CD4-positive, alpha-beta T cell treated with Interleukin-6 for 4 hours (primary cell): Measurements from ENCODE around the gene PSPN.
"Not testable (repeated sequence)": the region's sequence is repeated elsewhere in the genome, so short reads cannot be mapped to it uniquely, and the experiment has no call there.

Source experiments
- DNase-seq: peaks from one replicate; pipeline ENCODE4 v3.0.0-alpha.2; 2020; ENCODE audit warnings: mixed read lengths

PSPN gene

DNA sequence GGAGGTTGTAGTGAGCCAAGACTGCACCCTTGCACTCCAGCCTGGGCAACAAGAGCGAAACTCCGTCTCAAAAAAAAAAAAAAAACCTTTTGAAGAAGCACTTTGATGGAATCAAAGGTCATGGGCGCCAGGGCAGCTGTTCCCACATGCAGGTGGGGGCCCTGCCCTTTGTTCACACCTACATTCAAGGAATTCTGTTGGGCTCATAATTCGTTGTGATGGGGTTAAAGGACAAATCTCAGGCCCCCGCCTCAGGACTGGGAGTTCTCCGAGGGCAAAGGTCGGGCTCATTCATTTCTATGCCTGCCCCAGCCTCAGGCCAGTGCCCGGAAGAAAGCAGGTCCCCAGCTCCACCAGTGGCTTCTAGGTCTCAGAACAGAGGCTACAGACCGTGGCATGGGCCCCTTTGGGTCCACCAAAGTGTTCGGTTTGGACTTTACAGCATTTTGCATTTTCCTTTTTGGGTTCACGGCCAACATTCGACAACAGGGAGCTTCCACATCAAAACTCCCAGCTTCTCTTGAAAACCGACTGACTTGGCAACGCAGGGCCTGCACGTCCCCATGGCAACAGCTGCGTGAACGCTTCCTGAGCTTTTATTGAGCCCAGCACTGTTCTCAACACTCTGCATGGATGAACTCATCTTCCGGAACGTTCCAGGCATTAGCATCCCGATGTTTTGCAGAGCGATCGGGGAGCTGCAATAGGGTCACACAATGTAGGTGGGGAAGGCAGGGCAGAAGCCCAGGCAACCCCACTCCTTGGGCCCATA, 27.3 kb upstream of the PSPN start:
- DNase-seq = no peak

DNA sequence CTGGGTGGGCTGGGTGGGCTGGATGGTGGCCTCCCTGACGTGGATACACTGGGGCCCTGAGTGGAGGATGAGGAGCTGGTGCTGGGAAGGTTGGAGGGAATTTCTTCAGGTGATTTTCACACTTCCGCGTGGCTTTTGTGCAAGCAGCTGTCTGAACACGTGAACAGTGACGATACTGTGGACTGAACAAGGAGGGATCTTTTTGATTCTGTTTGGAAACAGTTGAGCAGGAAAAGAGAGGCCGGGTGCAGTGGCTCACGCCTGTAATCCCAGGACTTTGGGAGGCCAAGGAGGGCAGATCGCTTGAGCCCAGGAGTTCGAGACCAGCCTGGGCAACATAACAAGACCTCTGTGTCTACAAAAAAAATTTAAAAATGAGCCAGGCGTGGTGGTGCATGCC, 26.3 kb upstream of the PSPN start:
- no peak for DNase-seq

DNA sequence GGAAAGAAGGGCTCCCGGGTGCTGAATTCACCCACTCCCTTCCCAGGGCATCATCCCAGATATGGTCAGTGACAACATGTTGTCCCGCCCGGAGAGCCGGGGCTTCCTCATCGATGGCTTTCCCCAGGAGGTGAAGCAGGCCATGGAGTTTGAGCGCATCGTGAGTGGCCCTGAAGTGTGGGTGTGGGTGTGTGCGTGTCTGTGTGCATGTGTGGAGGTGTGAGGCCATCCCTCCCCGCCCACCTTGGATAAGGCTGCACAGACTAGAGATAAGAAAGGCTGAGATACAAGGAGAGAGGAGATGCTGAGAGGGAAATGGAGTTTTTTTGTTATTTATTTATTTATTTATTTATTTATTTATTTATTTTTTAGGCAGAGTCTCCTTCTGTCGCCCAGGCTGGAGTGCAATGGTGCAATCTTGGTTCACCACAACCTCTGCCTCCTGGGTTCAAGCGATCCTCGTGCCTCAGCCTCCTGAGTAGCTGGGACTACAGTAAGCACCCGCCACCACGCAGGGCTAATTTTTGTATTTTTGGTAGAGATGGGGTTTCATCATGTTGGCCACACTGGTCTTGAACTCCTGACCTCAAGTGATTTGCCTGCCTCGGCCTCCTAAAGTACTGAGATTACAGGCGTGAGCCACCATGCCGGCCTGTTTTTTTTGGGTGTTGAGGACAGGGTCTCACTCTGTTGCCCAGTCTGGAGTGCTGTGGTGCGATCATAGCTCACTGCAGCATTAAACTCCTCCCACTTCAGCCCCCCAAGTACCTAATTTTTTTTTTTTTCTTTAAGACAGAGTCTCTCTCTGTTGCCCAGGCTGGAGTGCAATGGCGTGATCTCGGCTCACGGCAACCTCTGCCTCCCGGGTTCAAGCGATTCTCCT, 24.6 kb upstream of the PSPN start:
- DNase-seq = not testable (repeated sequence)

DNA sequence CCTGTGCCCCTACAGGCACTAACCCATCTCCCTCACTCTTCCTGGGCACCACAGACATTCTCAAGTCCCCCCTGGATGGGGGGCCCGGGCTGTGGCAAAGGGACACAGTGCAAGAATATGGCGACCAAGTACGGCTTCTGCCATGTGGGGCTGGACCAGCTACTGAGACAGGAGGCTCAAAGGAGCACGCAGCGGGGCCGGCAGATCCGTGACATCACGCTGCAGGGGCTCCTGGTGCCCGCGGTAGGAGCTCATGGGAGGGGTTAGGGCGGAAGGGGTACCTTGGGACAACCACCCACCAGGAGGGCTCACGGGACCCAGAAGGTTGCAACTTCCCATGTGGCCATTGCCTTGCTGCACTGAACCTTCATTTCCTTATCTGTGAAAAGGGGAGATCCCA, 20.6 kb upstream of the PSPN start:
- no peak for DNase-seq

DNA sequence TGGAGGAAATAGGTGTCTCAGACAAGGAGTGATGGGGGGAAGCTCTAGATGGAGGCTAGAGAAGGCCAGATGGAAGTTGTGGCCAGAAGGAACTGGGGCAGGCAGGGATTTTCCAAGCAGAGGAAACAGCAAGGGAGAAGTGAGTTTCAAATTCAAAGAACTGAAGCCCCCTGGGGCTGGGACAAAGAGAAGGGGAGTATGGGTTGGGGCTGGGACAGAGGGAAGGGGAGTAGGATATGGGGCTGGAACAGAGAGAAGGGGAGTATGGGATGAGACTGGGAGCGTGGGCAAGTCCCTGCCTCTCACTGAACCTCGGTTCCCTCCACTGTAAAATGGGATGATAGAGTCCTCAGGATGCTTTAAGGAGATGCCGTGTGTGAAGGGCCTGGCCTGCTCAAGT, 19.1 kb upstream of the PSPN start:
- no peak for DNase-seq

DNA sequence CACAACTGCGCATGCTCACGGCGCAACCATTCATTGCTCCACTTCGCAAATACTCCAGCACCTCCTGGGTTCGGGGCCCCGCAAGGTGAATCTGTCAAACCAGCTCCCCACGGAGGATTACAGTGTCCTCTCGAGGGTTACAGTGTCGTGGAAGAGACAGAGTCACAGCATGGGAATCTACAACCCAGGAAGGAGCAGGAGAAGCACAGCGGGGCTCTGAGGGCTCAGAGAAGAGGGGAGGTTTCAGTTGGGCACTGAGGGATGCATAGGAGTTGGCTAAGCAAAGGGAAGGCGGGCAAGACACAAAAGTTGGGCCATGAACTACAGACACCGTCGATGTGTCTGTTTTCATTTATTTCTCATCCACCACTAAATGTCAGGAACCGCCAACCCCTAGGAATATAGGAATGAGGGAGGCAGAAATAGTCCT, 18.3 kb upstream of the PSPN start:
- DNase-seq = peak; percentile 84

DNA sequence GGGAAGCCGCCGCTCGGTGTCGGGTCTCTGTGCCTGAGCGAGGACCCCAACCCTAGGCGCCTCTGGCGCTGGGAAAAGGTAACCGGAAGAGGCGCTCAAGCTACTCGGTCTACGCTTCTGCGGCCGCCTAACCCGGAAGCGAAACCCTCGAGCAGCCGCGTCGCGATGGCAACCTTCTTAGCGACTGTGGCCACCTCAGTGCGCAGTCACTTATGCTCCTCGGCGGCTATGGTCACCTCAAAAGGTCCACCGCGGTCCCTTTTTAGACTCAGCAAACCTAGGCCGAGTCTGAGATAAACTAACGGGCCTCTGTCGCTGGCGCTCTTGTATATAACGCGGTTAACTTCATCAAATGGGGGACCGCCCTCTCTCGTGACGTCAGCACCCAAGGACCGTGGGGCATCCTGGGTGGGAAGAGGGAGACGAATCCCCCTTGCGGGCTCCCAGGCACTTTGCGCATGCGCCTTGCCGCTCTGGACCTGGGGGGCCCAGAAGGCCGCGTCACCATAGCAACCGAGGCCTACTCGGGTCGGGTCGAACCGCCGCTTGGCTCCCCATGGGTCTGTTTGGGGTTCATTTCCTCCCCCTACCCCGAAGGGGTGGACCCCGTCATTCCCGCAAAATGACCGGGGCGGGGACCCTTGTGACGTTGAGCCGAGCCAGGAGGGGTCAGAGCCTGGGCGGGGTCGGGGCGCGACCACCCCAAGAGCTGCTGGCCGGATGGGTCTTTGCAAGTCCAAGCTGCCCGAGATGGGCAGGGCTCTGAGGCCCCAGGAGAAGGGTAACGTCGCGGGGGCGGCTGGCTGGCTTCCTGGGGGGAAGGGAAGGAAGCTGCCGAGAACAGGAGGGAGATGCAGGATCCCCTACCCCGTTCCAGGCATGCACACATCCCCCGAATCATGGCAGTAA, 17.6 kb upstream of the PSPN start, which contains the start of gene GTF2F1:
TSS of gene GTF2F1 (minus strand) at position 91 of the 909 bp plus-strand sequence. CDS start 169 bp downstream, outside the sequence.
- DNase-seq = peak; percentile 95

DNA sequence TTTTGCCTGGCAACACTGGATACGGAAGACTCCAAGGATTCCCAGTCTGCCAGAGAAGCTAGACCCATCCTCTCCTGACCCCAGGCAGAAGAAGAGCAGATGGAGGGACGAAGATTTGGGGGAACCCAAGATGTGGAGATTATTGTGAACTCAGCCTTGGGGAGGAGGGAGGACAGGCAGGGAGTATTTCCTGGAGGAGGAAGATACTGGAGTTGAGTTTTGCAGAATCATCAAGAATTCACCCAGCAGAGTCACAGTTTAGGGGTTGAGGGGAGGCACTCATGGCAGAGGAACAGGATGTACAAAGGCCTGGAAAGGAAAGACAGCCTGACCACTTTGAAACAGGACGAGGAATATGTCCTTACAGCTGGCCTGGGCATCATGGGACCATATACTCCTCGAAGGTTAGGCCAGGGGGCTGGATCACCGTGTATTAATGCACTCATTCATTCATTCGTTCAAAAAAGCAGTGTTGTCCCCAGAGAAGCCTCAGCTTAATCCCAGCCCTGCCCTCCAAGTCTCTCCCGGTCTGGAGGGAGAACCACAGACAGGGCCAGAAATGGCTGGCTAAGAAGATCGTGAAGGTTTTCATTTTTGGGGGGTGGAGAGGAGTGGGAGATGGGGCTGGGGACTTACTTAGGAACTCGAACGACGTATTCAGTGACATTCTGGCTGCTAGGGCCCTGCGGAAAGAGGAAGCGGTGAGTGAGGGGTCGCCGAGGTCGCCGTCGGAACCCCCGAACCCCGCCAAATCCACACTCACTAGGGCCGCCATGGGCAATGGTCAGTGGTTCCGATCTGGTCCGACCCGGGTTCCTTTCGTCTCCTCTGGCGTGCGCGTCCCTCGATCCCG, 16.7 kb upstream of the PSPN start:
- DNase-seq = no peak

DNA sequence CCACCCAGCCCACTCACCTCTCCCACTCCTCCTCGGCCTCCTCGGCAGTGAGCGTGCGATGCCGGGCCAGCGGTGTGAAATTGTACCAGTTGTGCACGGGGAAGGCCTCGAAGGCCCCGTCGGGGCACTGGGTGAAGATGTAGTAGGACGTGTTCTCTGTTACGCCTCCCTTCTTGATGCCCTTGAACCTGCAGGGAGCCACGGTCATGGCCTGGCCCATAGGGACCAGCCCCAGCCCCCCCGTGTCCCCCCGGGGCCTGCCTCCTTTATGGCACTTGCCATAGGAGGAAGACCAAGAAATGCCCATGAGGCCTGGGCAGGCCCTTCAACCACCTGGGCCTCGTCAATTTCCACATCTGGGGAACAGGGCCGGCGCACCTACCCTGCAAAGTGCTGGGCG, 11.6 kb upstream of the PSPN start:
- DNase-seq = no peak

DNA sequence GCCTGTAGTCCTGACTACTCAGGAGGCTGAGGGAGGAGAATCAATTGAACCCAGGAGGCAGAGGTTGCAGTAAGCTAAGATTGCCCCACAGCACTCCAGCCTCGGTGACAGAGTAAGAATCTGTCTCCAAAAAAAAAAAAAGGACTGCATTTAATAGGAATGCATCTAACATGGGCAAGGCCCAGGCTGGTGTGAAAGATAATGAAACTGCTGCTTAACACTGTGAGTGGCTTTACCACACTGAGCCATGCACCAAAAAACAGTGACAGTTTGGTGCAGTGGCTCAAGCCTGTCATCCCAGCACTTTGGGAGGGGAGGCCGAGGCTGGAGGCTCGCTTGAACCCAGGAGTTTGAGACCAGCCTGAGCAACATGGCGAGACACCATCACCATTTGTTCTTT, 8.6 kb upstream of the PSPN start:
- no peak for DNase-seq

DNA sequence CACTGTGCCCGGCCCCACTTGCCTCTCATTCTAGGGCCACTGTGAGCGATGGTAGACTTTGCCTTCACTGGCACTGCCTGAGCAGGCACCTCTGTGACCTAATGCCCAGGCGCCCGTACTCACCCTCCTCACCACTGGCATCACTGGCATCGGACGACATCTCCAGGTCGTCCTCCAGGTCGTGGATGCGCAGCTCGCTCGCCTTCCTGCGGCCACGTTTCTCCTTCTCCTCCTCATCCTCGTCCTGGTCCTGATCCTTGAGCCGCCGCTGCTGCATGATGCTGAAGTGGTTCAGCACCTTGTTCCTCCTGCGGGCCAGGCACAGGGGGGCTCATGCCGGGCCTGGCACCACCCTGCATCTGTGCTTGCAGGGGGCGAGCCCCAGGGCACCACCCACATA, 7.5 kb upstream of the PSPN start:
- DNase-seq = no peak

DNA sequence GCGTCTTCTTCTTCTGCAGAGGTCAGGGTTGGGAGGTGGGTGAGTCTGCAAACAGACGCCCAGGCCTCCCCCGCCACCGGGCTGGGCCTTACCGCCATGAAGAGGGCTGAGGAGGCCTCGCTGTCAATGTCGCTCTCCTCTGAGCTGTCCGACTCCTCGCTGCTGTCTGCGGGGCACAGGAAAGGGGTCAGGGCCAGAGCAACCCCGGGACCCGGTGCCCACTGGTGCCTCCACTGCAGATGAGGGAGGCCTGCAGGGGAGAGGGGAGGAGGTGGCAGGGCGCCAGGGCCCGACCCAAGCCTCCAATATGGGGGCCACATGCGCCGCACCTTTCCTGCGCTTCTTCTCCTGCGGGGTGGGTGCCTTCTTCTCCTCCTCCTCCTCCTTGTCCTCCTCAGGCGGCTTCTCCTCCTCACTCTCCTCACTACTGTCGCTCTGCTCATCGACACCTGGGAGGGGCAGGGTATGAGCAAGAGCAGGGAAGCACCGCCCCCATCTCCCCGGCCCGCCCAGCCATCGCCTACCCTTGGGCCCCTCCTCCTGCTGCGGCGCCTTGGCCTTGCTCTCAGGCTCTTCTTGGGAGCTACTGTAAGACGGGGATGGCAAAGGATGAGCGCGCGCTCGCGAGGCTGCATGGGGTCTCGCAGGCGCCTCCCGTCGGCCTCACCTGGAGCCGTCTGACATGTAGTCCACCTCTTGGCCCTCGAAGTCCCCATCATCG, 5.5 kb upstream of the PSPN start:
- DNase-seq = no peak

DNA sequence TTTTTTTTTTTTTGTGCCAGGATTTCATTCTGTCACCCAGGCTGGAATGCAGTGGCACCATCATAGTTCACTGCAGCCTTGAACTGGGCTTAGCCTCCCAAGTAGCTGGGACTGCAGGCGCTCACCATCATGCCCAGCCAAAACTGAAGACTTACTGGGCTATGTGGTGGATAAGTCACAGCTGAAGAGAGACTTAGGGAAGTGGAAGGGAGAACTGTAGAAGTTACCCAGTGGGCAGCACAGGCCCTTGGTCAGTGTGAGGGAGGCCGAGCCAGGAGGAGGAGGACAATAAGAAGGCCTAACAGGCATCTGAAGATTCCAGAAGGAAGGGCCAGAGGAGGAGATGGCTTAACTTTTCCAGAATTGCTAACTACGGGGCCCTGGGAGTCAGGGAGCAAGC, 4.0 kb upstream of the PSPN start:
- no peak for DNase-seq

DNA sequence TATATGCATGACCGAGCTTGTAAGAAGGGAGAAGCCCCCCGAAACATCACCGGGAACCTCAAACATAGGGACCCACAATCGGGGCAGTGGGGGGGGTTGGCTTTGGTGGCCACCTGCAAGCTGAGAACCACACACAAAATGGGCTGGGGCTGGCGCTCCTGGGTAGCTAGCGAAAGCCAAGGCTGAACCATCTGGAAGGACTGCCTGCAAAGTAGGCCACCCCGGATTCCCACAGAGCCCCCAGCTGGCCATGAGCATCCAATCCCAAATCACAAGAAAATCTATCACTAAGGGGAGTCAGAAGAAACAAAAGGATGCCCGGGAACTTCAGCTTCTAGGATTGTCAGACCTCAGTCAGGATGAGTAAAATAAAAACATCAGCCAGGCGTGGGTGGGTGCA, 2.8 kb upstream of the PSPN start:
- no peak for DNase-seq

DNA sequence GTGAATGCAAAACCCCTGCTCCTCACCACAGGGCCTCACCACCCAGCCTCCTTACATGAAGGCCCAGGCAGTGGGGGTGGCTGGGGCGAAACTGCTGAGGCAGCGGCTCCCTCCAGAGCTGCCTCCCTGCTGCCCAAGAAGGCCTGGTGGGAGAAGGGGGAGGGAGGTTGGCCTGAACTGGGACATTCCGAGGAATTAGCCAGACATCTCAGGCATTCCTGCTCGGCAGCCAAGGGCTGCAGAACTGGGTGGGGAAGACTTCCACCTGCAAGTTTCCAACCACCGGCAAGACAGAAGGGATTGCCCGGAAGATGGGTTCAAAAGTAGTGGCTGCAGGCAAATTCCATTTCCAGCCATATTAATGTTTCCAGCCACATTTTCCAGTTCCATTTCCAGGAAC, 2.3 kb upstream of the PSPN start:
- no peak for DNase-seq

DNA sequence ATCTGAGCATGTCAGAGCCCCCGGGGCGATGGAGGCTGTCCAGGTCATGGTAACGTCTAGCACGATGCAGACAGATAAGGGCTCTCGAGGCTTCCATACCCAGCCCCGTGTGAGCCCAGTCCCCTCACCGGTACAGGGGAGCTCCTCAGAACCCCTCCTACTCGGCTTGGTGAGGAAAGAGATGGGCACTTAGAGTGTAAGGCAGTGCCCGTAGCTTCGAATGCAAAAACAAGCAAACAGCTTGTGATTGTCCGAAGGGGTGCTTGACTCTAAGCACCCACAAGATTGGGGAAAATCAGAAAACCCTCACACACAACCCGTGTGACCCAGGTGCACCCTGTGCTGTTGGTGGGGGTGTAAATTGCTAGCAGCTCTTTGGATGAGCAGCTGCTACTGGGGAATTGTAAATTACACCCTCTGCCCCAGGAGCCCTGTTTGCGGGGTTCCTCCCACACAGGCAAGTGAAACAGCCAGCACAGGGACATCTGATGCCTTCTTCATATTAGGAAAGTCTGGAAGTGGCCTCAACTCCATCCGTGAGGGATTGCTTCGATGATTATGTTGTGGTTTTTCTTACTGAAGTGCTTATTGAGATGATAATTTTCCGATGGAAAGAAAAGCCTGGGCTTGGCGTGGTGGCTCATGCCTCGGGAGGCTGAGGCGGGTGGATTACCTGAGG, 918 bp upstream of the PSPN start:
- no peak for DNase-seq

DNA sequence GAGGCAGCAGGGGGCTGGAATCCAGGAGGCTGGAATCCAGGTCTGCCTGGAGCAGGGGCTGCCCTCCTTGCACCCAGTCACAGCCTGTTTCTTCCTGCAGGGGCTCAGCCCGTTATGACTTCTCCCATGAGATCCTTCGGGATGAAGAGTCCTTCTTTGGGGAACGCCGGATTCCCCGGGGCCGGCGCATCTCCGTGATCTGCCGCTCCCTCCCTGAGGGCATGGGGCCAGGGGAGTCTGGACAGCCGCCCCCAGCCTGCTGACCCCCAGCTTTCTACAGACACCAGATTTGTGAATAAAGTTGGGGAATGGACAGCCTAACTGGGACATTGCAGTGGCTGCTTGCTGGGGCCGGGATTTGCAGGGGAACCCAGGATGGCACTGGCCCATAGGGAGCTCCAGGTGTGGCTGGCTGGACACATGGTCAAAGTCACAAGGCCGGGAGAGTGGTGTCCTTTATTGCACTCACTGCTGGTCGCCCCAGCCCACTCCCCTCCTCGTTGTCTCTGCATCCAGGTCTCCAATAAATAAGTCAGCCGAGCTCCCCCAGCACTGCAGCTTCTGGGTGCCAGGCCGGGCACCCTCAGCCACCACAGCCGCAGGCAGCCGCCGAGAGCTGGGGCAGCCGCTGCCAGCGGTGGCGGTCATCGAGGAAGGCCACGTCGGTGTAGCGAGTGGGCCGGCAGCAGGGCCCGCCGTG, 872 bp downstream of the PSPN start:
- DNase-seq = no peak

DNA sequence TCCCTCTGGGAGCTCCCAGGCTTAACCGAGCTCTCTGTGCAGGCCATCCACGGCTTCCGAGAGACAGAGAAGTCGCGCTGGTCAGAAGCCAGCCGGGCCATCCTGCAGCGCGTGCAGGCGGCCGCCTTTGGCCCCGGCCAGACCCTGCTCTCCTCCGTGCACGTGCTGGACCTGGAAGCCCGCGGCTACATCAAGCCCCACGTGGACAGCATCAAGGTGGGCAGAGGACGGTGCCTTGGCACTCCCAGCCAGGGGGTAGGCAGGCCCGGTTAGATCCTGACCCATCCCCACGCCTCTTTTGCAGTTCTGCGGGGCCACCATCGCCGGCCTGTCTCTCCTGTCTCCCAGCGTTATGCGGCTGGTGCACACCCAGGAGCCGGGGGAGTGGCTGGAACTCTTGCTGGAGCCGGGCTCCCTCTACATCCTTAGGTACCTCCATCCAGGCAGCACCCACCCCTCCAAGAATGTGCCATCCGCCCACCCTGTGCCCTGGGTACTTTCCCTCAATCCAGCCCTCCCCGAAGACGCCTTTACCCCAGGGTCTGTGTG, 1.5 kb downstream of the PSPN start:
- DNase-seq = no peak

DNA sequence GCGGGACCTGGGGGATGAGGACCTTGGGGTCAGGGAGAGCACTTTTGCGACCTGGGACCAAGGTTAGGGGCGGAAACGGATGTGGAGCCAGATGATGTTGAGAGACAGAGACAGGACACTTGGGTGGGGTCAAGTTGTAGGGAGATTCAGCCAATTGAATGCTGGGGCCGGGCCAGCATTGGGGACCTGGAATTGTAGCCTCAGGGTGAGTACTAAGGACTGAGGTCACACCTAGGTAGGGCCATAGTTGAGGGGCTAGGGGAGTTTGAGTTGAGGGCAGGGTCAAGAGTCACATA, 2.0 kb downstream of the PSPN start:
- DNase-seq = no peak
